Stimulated activated CD8-positive, alpha-beta memory T cell treated with anti-CD3 and anti-CD28 coated beads, Interleukin-7, amount 100 ng/mL, for 1 hour (primary cell): ENCODE measurements around the gene EHBP1L1.
A peak's percentile ranks its signal among the peaks of the same experiment; 100 is the strongest.
"Not testable (repeated sequence)": the region's sequence is repeated elsewhere in the genome, so short reads cannot be mapped to it uniquely, and the experiment has no call there.

Experiments used
- DNase-seq, 2 donors: peaks; one replicate each; pipeline ENCODE4 v3.0.0-alpha.2; 2020; ENCODE audit warnings: low read depth in 2 of 2

EHBP1L1 gene

GRCh38 chr11:65636108-65637031 lies 60.5 kb downstream of the EHBP1L1 start:
- DNase-seq = no peak

- no peak for DNase-seq
Observed at GRCh38 chr11:65637032-65637557, 61.2 kb downstream of the EHBP1L1 start.

GRCh38 chr11:65637794-65638419 lies 62.1 kb downstream of the EHBP1L1 start, which contains the start of gene SIPA1:
Gene SIPA1, plus strand, starts transcription at chr11:65638101. Its CDS starts 2,821 bp downstream, at chr11:65640922.
- DNase-seq = peak; percentile 49 to 61

- not testable (repeated sequence) for DNase-seq
Observed at GRCh38 chr11:65639228-65639597, 63.4 kb downstream of the EHBP1L1 start.

- DNase-seq = peak; percentile 37 to 56
Observed at GRCh38 chr11:65639623-65640482, 64.0 kb downstream of the EHBP1L1 start.

GRCh38 chr11:65640483-65641296 lies 64.8 kb downstream of the EHBP1L1 start:
- peak in 1 of 2 donors; percentile 27 for DNase-seq

GRCh38 chr11:65641297-65642013 lies 65.6 kb downstream of the EHBP1L1 start:
- no peak for DNase-seq
